Stimulated activated CD4-positive, alpha-beta T cell treated with anti-CD3 and anti-CD28 coated beads, Interleukin-12 subunit alpha, Interleukin-12 subunit beta, amount 100 ng/mL, for 24 hours (primary cell): ENCODE results near the gene NUF2.
"Not testable (repeated sequence)": the region's sequence is repeated elsewhere in the genome, so short reads cannot be mapped to it uniquely, and the experiment has no call there.

ENCODE experiments used
- DNase-seq, 2 experiments: peaks; one replicate each; pipeline ENCODE4 v3.0.0-alpha.2; 2020; ENCODE audit warnings: low read depth in 2 of 2

The NUF2 gene

GRCh38 chr1:163335216-163335615 is 13.5 kb downstream of the NUF2 start:
- DNase-seq = no peak

DNA sequence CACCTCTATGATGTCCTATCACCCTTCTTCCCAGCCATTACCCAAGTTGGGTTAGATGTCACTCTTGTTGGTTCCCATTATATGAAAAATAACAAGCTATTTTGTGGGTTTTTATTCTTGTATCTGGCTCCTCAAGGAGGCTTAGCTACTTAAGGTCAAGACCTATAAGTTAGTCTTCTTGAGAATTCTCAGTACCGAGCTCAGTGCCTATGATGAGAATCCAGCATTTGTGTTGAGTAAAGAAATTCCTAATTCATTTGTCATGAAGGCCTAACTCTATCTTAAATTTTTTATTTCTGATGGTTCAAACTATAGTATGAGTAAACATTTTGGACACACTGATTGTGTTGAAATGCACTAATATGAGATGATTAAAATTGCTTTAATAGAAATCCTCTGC is 15.9 kb downstream of the NUF2 start:
- DNase-seq = no peak

- no peak for DNase-seq
Observed at GRCh38 chr1:163346326-163346870, 24.6 kb downstream of the NUF2 start.

GRCh38 chr1:163347106-163347505 is 25.4 kb downstream of the NUF2 start:
- DNase-seq = no peak

DNA sequence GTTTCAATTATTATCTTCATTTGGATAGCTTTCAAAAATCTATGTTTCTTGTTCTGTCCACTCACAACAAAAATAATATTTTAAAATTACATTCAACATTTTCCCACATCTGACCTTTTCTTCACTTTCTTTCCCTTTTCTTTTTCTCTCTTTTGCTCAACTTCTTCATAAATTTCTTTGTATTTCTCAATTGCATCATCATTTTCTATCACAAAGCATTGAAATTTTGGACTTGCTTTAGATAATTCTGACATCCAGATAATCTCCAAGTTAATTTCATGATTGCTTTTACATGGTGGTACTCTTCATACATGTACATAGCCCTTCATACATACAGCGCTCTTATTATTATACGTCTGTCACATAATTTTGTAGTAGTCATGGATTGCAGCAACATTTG is 30.2 kb downstream of the NUF2 start:
- no peak for DNase-seq

DNA sequence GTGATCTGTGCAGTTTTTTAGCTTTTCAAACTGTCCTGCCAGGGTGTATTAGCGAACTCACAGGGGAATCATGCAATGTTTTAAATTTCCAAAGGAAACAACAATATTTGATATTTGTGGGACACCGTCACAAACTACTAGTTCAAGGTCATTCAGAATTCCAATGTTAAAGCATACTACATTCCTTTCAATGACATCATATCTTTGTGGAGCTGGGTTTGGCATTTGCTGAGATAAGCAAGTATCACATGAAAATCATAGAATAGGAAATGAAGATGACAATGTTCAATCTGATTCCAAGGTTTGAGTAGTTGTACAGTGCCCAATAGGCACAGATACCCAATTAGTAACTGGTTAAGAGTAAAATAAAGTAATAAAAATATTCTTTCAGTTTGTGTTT is 35.6 kb downstream of the NUF2 start:
- DNase-seq = no peak

- not testable (repeated sequence) for DNase-seq
Observed at GRCh38 chr1:163358172-163358571, 36.4 kb downstream of the NUF2 start.

DNA sequence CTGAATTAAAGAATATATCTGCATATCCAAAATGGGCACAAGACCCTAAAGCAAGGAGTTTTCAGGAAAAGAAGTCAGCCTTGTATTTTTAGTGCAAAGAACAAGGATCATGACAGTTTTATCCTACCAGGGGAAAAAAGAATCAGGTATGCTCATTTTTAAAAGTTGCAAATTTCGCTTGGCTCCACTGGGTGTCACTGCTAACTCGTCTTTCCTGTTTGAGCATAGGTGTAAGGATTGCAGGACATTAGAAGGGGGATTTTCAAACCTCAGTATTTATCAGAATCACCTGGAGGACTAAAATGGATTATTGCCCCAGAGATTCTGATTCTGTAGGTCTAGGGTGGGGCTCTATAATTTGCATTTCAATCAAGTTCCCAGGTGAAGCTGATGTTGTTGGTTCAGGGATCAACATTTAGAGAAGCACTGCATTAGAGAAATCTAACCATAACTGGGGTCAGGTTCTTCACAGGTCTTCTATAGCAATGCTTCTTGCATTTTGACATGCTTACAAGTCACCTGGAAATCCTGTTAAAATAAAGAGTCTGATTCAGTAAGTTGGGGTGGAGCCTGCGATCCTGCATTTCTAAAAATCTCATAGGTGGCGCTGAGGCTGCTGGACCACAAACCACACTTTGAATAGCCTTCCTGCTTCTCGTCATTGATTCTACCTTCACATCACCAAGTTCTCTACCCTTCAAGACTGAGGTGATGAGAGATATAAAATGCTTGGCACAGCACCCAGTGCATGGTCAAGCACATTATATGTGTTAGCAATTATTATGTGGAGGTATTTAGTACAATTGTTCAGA is 39.6 kb downstream of the NUF2 start:
- DNase-seq = no peak

GRCh38 chr1:163365186-163365585 is 43.4 kb downstream of the NUF2 start:
- DNase-seq = no peak

DNA sequence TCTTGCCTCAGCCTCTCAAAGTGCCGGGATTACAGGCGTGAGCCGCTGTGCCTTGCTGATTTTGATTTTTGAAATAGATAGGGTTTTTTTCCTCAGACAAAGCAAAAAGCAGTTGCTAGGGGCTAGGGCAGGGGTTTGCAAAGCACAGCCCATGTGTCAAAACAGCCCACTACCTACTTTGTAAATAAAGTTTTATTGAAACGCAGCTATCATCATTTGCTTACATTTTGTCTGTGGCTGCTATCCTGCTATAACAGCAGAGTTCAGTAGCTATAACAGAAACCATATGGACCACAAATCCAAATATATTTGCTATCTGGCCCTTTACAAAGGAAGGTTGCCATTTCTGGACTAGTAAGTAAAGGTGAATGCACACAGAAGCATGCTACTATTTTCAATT is 44.8 kb downstream of the NUF2 start:
- no peak for DNase-seq

DNA sequence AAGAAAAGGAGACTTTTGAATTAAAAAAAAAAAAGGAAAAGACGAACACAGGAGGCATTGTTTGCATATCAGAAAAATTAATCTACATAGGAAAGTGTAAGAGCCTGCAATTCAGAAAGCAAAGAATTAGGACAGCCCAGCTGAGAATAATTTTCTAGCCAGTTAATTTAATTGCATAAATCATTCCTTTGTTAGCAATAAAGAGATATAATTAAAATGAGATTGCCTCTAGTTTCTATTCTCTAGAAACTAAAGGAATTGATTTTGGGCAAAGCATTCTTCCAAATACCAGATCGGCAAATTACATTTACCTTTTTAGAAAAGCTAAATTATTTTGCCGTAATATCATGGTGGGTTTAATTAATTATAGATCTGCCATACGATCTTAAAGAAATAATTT is 46.0 kb downstream of the NUF2 start:
- no peak for DNase-seq

DNA sequence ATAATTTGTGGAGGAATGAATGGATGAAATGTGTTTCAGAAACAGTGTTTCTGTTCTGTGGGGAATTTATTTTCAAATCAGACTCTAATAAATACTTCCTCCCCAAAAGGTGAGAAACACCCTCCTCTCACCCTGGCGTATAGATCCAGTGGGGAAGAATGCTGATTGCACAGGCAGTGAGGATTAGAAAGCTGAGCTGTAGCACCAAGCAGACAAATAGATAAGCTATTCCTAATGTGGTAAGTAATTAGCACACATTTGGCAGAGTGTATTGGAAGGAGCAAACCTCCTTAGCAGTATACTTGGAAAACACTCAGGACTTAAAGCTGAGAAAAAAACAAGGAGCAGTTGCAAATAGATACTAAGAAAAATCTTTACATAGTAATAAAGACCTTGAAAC is 50.8 kb downstream of the NUF2 start:
- no peak for DNase-seq

GRCh38 chr1:163378554-163378953 is 56.8 kb downstream of the NUF2 start:
- no peak for DNase-seq

DNA sequence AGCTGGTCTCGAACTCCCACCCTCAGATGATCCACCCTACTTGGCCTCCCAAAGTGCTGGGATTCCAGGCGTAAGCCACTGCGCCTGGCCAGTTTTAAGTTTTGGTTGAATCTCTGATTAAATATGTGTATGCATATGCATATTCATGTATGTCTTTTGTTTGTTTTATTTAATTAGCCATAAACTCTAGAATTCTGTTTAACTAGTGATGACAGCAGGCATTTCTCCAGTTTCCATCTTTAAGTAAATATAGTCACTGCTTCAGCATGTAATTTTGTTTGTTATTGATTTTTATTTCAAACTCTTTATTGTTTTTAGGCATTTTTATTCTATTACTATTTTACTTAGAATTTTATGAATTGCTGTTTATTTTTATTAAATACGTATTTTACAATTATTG is 58.0 kb downstream of the NUF2 start:
- no peak for DNase-seq

- no peak for DNase-seq
Observed at GRCh38 chr1:163381487-163382184, 59.9 kb downstream of the NUF2 start.

GRCh38 chr1:163382395-163382794 is 60.6 kb downstream of the NUF2 start:
- no peak for DNase-seq

- no peak for DNase-seq
Observed at GRCh38 chr1:163387146-163387545, 65.4 kb downstream of the NUF2 start.

DNA sequence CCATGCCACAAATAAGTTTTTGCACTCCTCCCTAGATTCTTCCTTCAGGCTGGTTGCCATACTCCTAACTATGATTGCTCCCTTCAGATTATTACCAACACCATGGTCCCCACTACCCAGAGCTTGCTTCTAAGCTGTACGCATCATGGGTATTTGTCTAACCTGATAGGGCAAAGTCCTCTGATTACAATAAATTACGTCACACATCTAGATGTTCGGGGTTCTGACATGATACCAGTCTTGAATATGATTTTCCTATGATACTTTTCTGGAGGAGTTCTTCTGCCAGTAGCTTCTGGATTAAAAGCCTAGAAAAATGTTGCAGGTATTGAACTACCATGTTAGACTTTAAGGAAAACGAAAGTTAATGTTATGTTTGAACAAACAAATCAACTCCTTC is 67.2 kb downstream of the NUF2 start:
- no peak for DNase-seq

- no peak for DNase-seq
Observed at GRCh38 chr1:163395790-163396189, 74.0 kb downstream of the NUF2 start.

- no peak for DNase-seq
Observed at GRCh38 chr1:163397451-163398200, 75.9 kb downstream of the NUF2 start.

GRCh38 chr1:163399001-163399400 is 77.2 kb downstream of the NUF2 start:
- no peak for DNase-seq

DNA sequence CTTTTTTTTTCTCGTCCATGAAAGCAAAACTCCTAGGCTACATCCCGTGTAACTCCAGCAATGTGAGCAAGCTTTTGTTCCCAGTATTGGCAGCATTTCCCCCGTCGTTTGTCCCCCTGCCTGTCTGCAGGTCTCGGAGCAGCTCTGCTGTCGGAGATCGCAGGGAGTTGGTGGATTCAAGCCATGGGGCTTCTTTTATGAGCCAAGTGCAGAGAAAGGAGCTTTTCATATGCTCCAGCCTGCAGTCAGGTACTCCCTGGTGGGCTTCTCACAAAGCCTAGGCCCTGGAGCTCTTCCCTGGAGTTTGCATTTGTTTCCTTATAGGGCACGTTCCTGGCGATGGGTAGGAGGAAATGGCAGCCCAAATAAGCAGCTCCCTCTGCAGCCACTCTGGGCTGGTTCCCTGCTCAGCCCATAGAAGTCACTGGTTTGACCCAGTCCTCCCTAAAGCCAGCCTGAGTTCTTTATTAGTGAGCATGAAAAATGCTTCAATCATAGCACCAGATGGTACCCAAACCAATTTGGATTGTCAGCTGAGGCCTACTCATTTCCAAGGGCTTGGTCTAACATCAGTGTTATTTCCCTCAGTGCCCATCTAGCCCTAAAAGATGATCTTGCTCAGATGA is 78.3 kb downstream of the NUF2 start:
- DNase-seq = no peak
